ENCODE measurements around the gene NFE2. TPM values are rescaled to one million over a fixed set of nuclear protein-coding genes. Genes with fewer than 3 reads are reported as not detected.
"Not testable (repeated sequence)": the region's sequence is repeated elsewhere in the genome, so short reads cannot be mapped to it uniquely, and the experiment has no call there.

NFE2 gene
- total and polyA plus RNA-seq, 4 donors: 0.44 to 155 (median 1.2) TPM

DNA sequence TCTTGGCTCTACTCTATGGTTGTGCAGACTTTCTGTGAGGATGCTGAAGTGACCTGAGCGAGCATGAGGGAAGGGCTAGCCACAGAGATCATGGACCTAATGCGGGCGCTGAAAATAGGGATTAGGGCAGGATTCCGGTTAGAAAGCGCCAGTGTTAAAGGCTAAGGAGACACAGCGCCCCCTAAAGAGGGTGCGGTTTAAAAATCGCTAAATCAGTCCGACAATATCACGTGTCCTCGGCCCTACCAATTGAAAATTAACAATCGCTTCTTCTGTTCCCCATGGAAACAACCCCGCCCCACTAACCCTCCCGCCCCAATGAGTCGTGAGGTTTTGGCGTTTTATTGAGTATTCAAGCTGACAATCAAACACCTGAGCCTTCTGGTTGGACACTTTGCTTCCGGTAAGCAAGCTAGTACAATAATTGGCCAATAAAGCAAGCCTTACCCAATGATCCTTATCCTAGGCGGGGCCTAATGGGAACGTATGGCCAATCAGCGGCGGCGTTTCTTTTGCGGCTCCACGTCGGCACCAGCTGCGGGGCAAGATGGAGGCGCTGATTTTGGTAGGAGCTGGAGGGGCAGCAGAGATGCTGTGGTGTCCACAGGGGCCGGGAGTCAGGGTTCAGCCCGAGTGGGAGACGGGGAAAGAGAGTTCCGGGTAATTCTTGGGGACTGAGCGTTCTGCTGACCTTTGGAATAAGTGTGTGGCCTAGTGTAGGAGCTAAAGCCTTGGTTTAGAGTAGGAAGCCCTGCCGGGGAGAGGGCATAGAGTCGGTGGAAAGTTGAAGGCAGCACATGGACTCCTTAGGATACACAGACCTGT is 24.0 kb upstream of the NFE2 start, which contains the start of gene COPZ1 (continued):
- TF ChIP-seq HNF4G (IDR thresholded peaks at IDR 0.05): no peak

DNA sequence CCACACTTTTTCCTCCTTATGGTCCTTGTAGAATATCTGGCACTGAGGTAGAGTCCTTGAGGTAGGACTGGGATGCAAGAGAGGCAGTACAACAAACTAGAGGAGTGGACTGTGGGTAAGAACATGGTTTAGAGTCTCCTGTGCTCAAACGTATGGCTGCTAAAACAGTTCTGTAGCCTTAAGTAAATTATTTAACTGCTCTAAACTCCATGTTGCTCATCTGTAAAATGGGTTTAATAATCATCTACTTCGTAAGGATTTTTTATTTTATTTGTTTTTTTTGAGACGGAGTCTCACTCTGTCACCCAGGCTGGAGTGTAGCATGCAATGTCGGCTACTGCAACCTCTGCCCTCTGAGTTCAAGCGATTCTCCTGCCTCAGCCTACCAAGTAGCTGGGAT is 20.5 kb upstream of the NFE2 start:
- H3K36me3 ChIP-seq (ENCODE audit: control insufficient read depth in 4 of 4, insufficient read depth in 3 of 4, low read depth in 1 of 4, low read length in 3 of 4): no peaks in the 10 kb centered on the region
- H3K27me3 ChIP-seq (ENCODE audit: control insufficient read depth in 4 of 4, insufficient read depth in 4 of 4, low read length in 3 of 4): no peaks in the 10 kb centered on the region
- no peaks in the 10 kb centered on the region for H3K9me3 ChIP-seq (ENCODE audit: control insufficient read depth in 4 of 4, low read length in 3 of 4)
- no peak for DNase-seq (ENCODE audit: low spot score)
- peaks cover 0 to 10% (median 2%) of the 10 kb centered on the region in 4 donors for H3K4me1 ChIP-seq (ENCODE audit: control insufficient read depth in 4 of 4, insufficient read depth in 4 of 4, low read length in 3 of 4)
- no peak for TF ChIP-seq FOXA2 (IDR thresholded peaks at IDR 0.05)
- TF ChIP-seq, protein P1, sequence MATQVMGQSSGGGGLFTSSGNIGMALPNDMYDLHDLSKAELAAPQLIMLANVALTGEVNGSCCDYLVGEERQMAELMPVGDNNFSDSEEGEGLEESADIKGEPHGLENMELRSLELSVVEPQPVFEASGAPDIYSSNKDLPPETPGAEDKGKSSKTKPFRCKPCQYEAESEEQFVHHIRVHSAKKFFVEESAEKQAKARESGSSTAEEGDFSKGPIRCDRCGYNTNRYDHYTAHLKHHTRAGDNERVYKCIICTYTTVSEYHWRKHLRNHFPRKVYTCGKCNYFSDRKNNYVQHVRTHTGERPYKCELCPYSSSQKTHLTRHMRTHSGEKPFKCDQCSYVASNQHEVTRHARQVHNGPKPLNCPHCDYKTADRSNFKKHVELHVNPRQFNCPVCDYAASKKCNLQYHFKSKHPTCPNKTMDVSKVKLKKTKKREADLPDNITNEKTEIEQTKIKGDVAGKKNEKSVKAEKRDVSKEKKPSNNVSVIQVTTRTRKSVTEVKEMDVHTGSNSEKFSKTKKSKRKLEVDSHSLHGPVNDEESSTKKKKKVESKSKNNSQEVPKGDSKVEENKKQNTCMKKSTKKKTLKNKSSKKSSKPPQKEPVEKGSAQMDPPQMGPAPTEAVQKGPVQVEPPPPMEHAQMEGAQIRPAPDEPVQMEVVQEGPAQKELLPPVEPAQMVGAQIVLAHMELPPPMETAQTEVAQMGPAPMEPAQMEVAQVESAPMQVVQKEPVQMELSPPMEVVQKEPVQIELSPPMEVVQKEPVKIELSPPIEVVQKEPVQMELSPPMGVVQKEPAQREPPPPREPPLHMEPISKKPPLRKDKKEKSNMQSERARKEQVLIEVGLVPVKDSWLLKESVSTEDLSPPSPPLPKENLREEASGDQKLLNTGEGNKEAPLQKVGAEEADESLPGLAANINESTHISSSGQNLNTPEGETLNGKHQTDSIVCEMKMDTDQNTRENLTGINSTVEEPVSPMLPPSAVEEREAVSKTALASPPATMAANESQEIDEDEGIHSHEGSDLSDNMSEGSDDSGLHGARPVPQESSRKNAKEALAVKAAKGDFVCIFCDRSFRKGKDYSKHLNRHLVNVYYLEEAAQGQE (IDR thresholded peaks at IDR 0.05): no peak
- TF ChIP-seq GABPA (IDR thresholded peaks at IDR 0.05 in 1 of 2, conservative IDR thresholded peaks at IDR 0.05 in 1 of 2): no peak
- H3K27ac ChIP-seq (ENCODE audit: low read depth in 1 of 2, low read length in 2 of 2): no peak overlapping the region
- H3K9ac ChIP-seq (ENCODE audit: low read depth in 1 of 2, low read length in 2 of 2): no peak overlapping the region
- WGBS: 92% methylated on average over 5 of the region's 5 CpGs
- H3K4me3 ChIP-seq (ENCODE audit: low read depth in 1 of 3, low read length in 3 of 3): no peak overlapping the region

DNA sequence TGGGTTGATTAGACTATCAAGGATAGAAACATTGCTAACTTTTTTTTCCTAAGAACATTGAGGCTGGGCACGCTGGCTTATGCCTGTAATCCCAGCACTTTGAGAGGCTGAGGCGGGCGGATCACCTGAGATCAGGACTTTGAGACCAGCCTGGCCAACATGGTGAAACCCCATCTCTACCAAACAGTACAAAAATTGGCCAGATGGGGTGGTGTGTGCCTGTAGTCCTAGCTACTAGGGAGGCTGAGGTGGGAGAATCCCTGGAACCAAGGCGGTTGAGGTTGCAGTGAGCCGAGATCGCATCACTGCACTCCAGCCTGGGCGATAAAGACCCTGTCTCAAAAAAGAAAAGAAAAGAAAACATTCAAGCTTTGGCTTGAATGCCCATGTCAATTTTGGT is 11.5 kb upstream of the NFE2 start:
- H3K4me1 ChIP-seq (ENCODE audit: control insufficient read depth in 4 of 4, insufficient read depth in 4 of 4, low read length in 3 of 4); H3K9me3 ChIP-seq (ENCODE audit: control insufficient read depth in 4 of 4, low read length in 3 of 4); H3K9ac ChIP-seq (ENCODE audit: low read depth in 1 of 2, low read length in 2 of 2); H3K27ac ChIP-seq (ENCODE audit: low read depth in 1 of 2, low read length in 2 of 2); H3K36me3 ChIP-seq (ENCODE audit: control insufficient read depth in 4 of 4, insufficient read depth in 3 of 4, low read depth in 1 of 4, low read length in 3 of 4); DNase-seq (ENCODE audit: low spot score); H3K4me3 ChIP-seq (ENCODE audit: low read depth in 1 of 3, low read length in 3 of 3); H3K27me3 ChIP-seq (ENCODE audit: control insufficient read depth in 4 of 4, insufficient read depth in 4 of 4, low read length in 3 of 4): not testable (repeated sequence)
- WGBS: 93% methylated on average over 7 of the region's 7 CpGs

DNA sequence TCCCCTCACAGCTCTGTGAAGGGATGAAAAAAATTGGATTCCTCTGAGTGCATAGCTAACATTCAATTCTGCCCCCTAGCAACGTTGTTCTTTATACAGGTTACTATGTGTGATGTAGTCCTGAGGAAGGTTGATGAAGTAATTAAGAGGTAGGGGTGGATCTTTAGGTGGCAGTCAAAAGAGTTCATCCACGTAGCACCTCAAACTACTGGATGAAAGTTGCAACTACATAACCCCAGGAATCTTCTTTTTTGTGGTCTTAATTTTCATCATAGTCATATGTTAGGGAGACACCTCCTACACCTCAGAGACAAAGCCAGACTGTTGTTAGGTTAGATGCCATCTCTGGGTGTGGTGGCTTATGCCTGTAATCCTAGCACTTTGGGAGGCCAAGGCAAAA is 10.2 kb upstream of the NFE2 start:
- WGBS: 74% methylated on average over 2 of the region's 2 CpGs
- no peak overlapping the region for H3K27ac ChIP-seq (ENCODE audit: low read depth in 1 of 2, low read length in 2 of 2)
- H3K4me1 ChIP-seq (ENCODE audit: control insufficient read depth in 4 of 4, insufficient read depth in 4 of 4, low read length in 3 of 4): peaks cover 0 to 4% (median 0%) of the 10 kb centered on the region in 4 donors
- no peaks in the 10 kb centered on the region for H3K36me3 ChIP-seq (ENCODE audit: control insufficient read depth in 4 of 4, insufficient read depth in 3 of 4, low read depth in 1 of 4, low read length in 3 of 4)
- H3K9me3 ChIP-seq (ENCODE audit: control insufficient read depth in 4 of 4, low read length in 3 of 4): no peaks in the 10 kb centered on the region
- no peak for DNase-seq (ENCODE audit: low spot score)
- H3K27me3 ChIP-seq (ENCODE audit: control insufficient read depth in 4 of 4, insufficient read depth in 4 of 4, low read length in 3 of 4): no peaks in the 10 kb centered on the region
- H3K4me3 ChIP-seq (ENCODE audit: low read depth in 1 of 3, low read length in 3 of 3): no peak overlapping the region
- H3K9ac ChIP-seq (ENCODE audit: low read depth in 1 of 2, low read length in 2 of 2): no peak overlapping the region
- TF ChIP-seq YY1 (IDR thresholded peaks at IDR 0.05) (no peak), RXRA (IDR thresholded peaks at IDR 0.05) (no peak), SP1 (IDR thresholded peaks at IDR 0.05) (no peak), HNF4G (IDR thresholded peaks at IDR 0.05) (no peak), GABPA (IDR thresholded peaks at IDR 0.05 in 1 of 2, conservative IDR thresholded peaks at IDR 0.05 in 1 of 2) (no peak), TAF1 (conservative IDR thresholded peaks at IDR 0.05) (no peak), EGR1 (IDR thresholded peaks at IDR 0.05; ENCODE audit: low read depth in 2 of 2) (no peak), FOXA1 (IDR thresholded peaks at IDR 0.05) (no peak), HNF4A (conservative IDR thresholded peaks at IDR 0.05) (no peak), JUND (IDR thresholded peaks at IDR 0.05) (no peak)
- TF ChIP-seq, protein P2, sequence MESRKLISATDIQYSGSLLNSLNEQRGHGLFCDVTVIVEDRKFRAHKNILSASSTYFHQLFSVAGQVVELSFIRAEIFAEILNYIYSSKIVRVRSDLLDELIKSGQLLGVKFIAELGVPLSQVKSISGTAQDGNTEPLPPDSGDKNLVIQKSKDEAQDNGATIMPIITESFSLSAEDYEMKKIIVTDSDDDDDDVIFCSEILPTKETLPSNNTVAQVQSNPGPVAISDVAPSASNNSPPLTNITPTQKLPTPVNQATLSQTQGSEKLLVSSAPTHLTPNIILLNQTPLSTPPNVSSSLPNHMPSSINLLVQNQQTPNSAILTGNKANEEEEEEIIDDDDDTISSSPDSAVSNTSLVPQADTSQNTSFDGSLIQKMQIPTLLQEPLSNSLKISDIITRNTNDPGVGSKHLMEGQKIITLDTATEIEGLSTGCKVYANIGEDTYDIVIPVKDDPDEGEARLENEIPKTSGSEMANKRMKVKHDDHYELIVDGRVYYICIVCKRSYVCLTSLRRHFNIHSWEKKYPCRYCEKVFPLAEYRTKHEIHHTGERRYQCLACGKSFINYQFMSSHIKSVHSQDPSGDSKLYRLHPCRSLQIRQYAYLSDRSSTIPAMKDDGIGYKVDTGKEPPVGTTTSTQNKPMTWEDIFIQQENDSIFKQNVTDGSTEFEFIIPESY (IDR thresholded peaks at IDR 0.05): no peak
- TF ChIP-seq, protein P3, sequence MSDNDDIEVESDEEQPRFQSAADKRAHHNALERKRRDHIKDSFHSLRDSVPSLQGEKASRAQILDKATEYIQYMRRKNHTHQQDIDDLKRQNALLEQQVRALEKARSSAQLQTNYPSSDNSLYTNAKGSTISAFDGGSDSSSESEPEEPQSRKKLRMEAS (IDR thresholded peaks at IDR 0.05): no peak
- TF ChIP-seq, protein P4, sequence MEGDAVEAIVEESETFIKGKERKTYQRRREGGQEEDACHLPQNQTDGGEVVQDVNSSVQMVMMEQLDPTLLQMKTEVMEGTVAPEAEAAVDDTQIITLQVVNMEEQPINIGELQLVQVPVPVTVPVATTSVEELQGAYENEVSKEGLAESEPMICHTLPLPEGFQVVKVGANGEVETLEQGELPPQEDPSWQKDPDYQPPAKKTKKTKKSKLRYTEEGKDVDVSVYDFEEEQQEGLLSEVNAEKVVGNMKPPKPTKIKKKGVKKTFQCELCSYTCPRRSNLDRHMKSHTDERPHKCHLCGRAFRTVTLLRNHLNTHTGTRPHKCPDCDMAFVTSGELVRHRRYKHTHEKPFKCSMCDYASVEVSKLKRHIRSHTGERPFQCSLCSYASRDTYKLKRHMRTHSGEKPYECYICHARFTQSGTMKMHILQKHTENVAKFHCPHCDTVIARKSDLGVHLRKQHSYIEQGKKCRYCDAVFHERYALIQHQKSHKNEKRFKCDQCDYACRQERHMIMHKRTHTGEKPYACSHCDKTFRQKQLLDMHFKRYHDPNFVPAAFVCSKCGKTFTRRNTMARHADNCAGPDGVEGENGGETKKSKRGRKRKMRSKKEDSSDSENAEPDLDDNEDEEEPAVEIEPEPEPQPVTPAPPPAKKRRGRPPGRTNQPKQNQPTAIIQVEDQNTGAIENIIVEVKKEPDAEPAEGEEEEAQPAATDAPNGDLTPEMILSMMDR (IDR thresholded peaks at IDR 0.05; ENCODE audit: low read depth, low read length, missing input control): no peak
